Measurements from ENCODE around the gene PAQR9.

Gene PAQR9

GRCh38 chr3:142946861-142947260 is 16.6 kb downstream of the PAQR9 start:
- no peak overlapping the region for H3K4me3 ChIP-seq (ENCODE audit: low read depth in 1 of 2, low read length in 2 of 2)
- no peaks in the 10 kb centered on the region for H3K36me3 ChIP-seq (ENCODE audit: insufficient read depth, low read length)
- H3K9me3 ChIP-seq (ENCODE audit: low read length), result no peaks in the 10 kb centered on the region
- no peak overlapping the region for H3K9ac ChIP-seq (ENCODE audit: low read length)
- H3K4me1 ChIP-seq (ENCODE audit: insufficient read depth, low read length), result no peaks in the 10 kb centered on the region
- H3K27me3 ChIP-seq (ENCODE audit: control insufficient read depth in 1 of 2, insufficient read depth in 2 of 2, low read length in 2 of 2), result peaks cover 3 to 13% of the 10 kb centered on the region in 2 donors
- no peak overlapping the region for H3K27ac ChIP-seq (ENCODE audit: low read depth, low read length)

DNA sequence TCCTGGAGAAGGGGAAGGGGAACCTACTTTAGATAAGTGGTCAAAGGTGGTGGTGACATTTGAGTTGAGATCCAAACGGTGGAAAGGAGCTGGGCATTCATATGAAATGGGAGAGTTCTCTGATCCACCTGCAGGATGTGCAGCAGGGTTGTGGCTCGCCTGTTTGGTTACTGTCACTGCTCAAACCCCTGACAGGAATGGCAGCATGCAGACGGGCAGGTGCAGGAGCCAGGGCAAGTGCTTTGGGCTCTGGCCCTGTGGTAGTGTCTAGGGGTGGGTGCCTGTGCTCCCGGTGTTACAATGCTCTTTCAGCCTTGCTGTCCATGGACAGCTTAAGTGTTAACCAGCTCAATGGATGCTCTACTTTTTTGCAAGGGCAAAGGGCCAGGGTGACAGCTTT is 18.5 kb downstream of the PAQR9 start:
- H3K27ac ChIP-seq (ENCODE audit: low read depth, low read length), result no peak overlapping the region
- H3K9ac ChIP-seq (ENCODE audit: low read length), result no peak overlapping the region
- H3K4me3 ChIP-seq (ENCODE audit: low read depth in 1 of 2, low read length in 2 of 2), result no peak overlapping the region
- no peaks in the 10 kb centered on the region for H3K4me1 ChIP-seq (ENCODE audit: insufficient read depth, low read length)
- H3K27me3 ChIP-seq (ENCODE audit: control insufficient read depth in 1 of 2, insufficient read depth in 2 of 2, low read length in 2 of 2), result peaks cover 3 to 13% of the 10 kb centered on the region in 2 donors
- no peaks in the 10 kb centered on the region for H3K36me3 ChIP-seq (ENCODE audit: insufficient read depth, low read length)
- H3K9me3 ChIP-seq (ENCODE audit: low read length), result no peaks in the 10 kb centered on the region

DNA sequence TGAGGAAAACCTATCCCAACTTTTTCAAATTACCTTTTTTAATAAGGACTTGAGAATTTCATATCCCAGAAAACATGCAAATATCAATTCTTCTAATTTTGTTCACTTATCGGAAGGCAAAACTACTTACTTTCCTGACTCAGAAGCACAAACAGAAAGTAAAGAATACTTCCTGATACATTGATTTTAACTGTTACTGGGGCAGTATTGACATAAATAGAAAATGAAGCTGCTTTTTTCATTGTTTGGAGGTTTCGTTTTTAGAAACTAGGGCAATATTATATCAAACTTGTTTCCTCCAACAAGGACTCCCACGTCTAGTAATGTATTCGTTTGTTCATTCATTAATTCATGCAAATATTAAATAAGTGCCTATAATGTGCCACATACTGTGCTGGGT is 19.1 kb downstream of the PAQR9 start:
- Histone ChIP-seq H3K36me3 (ENCODE audit: insufficient read depth, low read length) (no peaks in the 10 kb centered on the region), H3K27ac (ENCODE audit: low read depth, low read length) (no peak overlapping the region), H3K4me1 (ENCODE audit: insufficient read depth, low read length) (no peaks in the 10 kb centered on the region), H3K27me3 (ENCODE audit: control insufficient read depth in 1 of 2, insufficient read depth in 2 of 2, low read length in 2 of 2) (peaks cover 3 to 13% of the 10 kb centered on the region in 2 donors), H3K4me3 (ENCODE audit: low read depth in 1 of 2, low read length in 2 of 2) (no peak overlapping the region), H3K9me3 (ENCODE audit: low read length) (no peaks in the 10 kb centered on the region), H3K9ac (ENCODE audit: low read length) (no peak overlapping the region)

- H3K27me3 ChIP-seq (ENCODE audit: control insufficient read depth in 1 of 2, insufficient read depth in 2 of 2, low read length in 2 of 2), result peaks cover 3 to 13% of the 10 kb centered on the region in 2 donors
- H3K4me3 ChIP-seq (ENCODE audit: low read depth in 1 of 2, low read length in 2 of 2), result no peak overlapping the region
- no peaks in the 10 kb centered on the region for H3K36me3 ChIP-seq (ENCODE audit: insufficient read depth, low read length)
- H3K9ac ChIP-seq (ENCODE audit: low read length), result no peak overlapping the region
- H3K4me1 ChIP-seq (ENCODE audit: insufficient read depth, low read length), result no peaks in the 10 kb centered on the region
- no peak overlapping the region for H3K27ac ChIP-seq (ENCODE audit: low read depth, low read length)
- no peaks in the 10 kb centered on the region for H3K9me3 ChIP-seq (ENCODE audit: low read length)
Observed at GRCh38 chr3:142943870-142944269, 19.6 kb downstream of the PAQR9 start.

GRCh38 chr3:142943349-142943748 is 20.1 kb downstream of the PAQR9 start:
- Histone ChIP-seq H3K27me3 (ENCODE audit: control insufficient read depth in 1 of 2, insufficient read depth in 2 of 2, low read length in 2 of 2) (peaks cover 3 to 13% of the 10 kb centered on the region in 2 donors), H3K4me3 (ENCODE audit: low read depth in 1 of 2, low read length in 2 of 2) (no peak overlapping the region), H3K9ac (ENCODE audit: low read length) (no peak overlapping the region), H3K9me3 (ENCODE audit: low read length) (no peaks in the 10 kb centered on the region), H3K36me3 (ENCODE audit: insufficient read depth, low read length) (no peaks in the 10 kb centered on the region), H3K4me1 (ENCODE audit: insufficient read depth, low read length) (no peaks in the 10 kb centered on the region), H3K27ac (ENCODE audit: low read depth, low read length) (no peak overlapping the region)

GRCh38 chr3:142941373-142942123 is 21.9 kb downstream of the PAQR9 start:
- H3K9ac ChIP-seq (ENCODE audit: low read length), result no peak overlapping the region
- H3K4me1 ChIP-seq (ENCODE audit: insufficient read depth, low read length), result no peaks in the 10 kb centered on the region
- H3K27ac ChIP-seq (ENCODE audit: low read depth, low read length), result no peak overlapping the region
- H3K4me3 ChIP-seq (ENCODE audit: low read depth in 1 of 2, low read length in 2 of 2), result no peak overlapping the region
- no peaks in the 10 kb centered on the region for H3K36me3 ChIP-seq (ENCODE audit: insufficient read depth, low read length)
- H3K9me3 ChIP-seq (ENCODE audit: low read length), result no peaks in the 10 kb centered on the region
- H3K27me3 ChIP-seq (ENCODE audit: control insufficient read depth in 1 of 2, insufficient read depth in 2 of 2, low read length in 2 of 2), result peaks cover 0 to 3% of the 10 kb centered on the region in 2 donors

DNA sequence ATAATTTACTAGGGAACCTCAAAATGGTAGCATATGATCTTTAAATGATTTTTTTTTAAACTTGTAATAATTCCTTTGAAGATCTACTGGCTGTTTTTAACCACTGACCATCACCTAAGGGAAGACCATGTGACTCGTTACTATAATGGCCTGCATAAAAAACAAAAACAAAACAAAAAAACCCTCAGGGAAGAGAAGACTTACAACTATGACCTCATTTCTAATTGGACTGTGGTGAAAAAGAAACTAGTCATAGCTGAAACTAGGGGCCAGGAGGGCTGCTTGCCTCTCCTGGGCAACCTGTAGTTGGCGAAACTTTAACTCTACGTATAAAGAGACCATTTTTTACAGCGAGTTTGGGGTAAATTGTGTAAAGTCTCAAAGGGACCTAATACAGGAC is 23.0 kb downstream of the PAQR9 start:
- no peak overlapping the region for H3K4me3 ChIP-seq (ENCODE audit: low read depth in 1 of 2, low read length in 2 of 2)
- no peaks in the 10 kb centered on the region for H3K36me3 ChIP-seq (ENCODE audit: insufficient read depth, low read length)
- H3K27ac ChIP-seq (ENCODE audit: low read depth, low read length), result no peak overlapping the region
- no peak overlapping the region for H3K9ac ChIP-seq (ENCODE audit: low read length)
- H3K27me3 ChIP-seq (ENCODE audit: control insufficient read depth in 1 of 2, insufficient read depth in 2 of 2, low read length in 2 of 2), result no peaks in the 10 kb centered on the region
- H3K4me1 ChIP-seq (ENCODE audit: insufficient read depth, low read length), result no peaks in the 10 kb centered on the region
- no peaks in the 10 kb centered on the region for H3K9me3 ChIP-seq (ENCODE audit: low read length)

DNA sequence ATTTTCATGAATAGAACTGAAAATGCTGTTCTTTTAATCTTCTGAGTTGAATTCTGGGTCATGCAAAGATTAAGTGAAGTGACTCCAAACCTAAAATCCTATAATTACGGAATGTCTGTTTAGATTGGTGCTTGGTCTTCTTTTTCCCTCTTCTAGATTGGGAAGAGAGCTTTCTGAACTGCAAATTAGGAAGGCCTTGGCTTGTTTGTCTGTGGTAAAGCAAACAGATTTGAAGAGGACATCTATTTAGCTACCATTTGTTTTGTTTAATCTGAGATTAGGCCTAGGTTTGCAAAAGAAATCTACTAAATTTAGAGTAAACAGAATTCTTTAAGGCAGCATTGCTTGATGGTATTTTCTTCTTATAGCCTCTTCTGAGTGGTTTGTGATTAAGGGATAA is 23.5 kb downstream of the PAQR9 start:
- Histone ChIP-seq H3K27ac (ENCODE audit: low read depth, low read length) (no peak overlapping the region), H3K4me1 (ENCODE audit: insufficient read depth, low read length) (no peaks in the 10 kb centered on the region), H3K27me3 (ENCODE audit: control insufficient read depth in 1 of 2, insufficient read depth in 2 of 2, low read length in 2 of 2) (no peaks in the 10 kb centered on the region), H3K9ac (ENCODE audit: low read length) (no peak overlapping the region), H3K36me3 (ENCODE audit: insufficient read depth, low read length) (no peaks in the 10 kb centered on the region), H3K9me3 (ENCODE audit: low read length) (no peaks in the 10 kb centered on the region), H3K4me3 (ENCODE audit: low read depth in 1 of 2, low read length in 2 of 2) (no peak overlapping the region)

GRCh38 chr3:142935963-142936362 is 27.5 kb downstream of the PAQR9 start:
- no peaks in the 10 kb centered on the region for H3K4me1 ChIP-seq (ENCODE audit: insufficient read depth, low read length)
- H3K27ac ChIP-seq (ENCODE audit: low read depth, low read length), result no peak overlapping the region
- no peaks in the 10 kb centered on the region for H3K9me3 ChIP-seq (ENCODE audit: low read length)
- no peaks in the 10 kb centered on the region for H3K27me3 ChIP-seq (ENCODE audit: control insufficient read depth in 1 of 2, insufficient read depth in 2 of 2, low read length in 2 of 2)
- no peaks in the 10 kb centered on the region for H3K36me3 ChIP-seq (ENCODE audit: insufficient read depth, low read length)
- H3K9ac ChIP-seq (ENCODE audit: low read length), result no peak overlapping the region
- H3K4me3 ChIP-seq (ENCODE audit: low read depth in 1 of 2, low read length in 2 of 2), result no peak overlapping the region

DNA sequence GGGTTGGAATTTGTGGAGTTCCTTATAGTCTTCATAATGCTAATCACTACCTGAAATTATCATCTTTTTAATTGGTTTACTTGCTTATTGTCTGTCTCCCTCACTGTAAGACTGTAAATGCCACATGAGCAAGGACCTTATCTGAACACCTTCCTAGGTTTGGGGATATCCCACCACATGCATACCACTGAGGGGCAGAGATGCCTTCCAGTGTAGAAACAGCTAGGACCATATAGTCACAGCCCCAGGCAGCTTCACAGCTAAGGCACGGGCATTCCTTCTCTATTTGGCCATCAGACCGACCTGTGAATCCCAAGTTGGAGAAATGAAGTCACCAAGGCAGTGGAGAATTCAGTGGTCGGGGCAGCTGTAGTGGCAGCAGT is 28.6 kb downstream of the PAQR9 start:
- Histone ChIP-seq H3K9me3 (ENCODE audit: low read length) (no peaks in the 10 kb centered on the region), H3K36me3 (ENCODE audit: insufficient read depth, low read length) (no peaks in the 10 kb centered on the region), H3K27ac (ENCODE audit: low read depth, low read length) (no peak overlapping the region), H3K4me3 (ENCODE audit: low read depth in 1 of 2, low read length in 2 of 2) (no peak overlapping the region), H3K4me1 (ENCODE audit: insufficient read depth, low read length) (no peaks in the 10 kb centered on the region), H3K27me3 (ENCODE audit: control insufficient read depth in 1 of 2, insufficient read depth in 2 of 2, low read length in 2 of 2) (no peaks in the 10 kb centered on the region), H3K9ac (ENCODE audit: low read length) (no peak overlapping the region)

GRCh38 chr3:142934128-142934886 is 29.2 kb downstream of the PAQR9 start:
- Histone ChIP-seq H3K27me3 (ENCODE audit: control insufficient read depth in 1 of 2, insufficient read depth in 2 of 2, low read length in 2 of 2) (no peaks in the 10 kb centered on the region), H3K9me3 (ENCODE audit: low read length) (no peaks in the 10 kb centered on the region), H3K27ac (ENCODE audit: low read depth, low read length) (no peak overlapping the region), H3K4me3 (ENCODE audit: low read depth in 1 of 2, low read length in 2 of 2) (no peak overlapping the region), H3K4me1 (ENCODE audit: insufficient read depth, low read length) (no peaks in the 10 kb centered on the region), H3K36me3 (ENCODE audit: insufficient read depth, low read length) (no peaks in the 10 kb centered on the region), H3K9ac (ENCODE audit: low read length) (no peak overlapping the region)

DNA sequence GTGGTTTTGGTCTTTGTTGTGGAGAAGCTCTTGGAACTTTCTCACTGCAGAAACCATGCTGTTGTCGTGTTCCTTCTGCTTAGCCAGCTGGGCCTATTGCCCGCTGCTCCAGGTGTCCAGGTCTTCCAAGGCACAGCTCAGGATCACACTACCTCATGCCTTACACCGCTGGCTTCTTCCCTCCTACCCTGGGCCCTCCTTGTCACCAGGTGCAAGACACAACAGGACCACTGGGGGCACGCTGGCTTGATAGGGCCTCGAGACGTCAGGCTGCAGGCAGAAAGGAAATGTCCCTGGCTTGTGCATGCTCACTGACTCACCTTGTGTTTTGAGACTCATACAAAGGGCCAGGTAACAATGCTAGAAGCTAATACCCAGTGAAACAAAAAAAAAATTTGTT is 32.3 kb downstream of the PAQR9 start:
- Histone ChIP-seq H3K27ac (ENCODE audit: low read depth, low read length) (no peak overlapping the region), H3K4me3 (ENCODE audit: low read depth in 1 of 2, low read length in 2 of 2) (no peak overlapping the region), H3K27me3 (ENCODE audit: control insufficient read depth in 1 of 2, insufficient read depth in 2 of 2, low read length in 2 of 2) (no peaks in the 10 kb centered on the region)

More for the DNA sequence above, 32.3 kb downstream of the PAQR9 start:
- Histone ChIP-seq H3K9ac (ENCODE audit: low read length) (no peak overlapping the region), H3K9me3 (ENCODE audit: low read length) (no peaks in the 10 kb centered on the region), H3K4me1 (ENCODE audit: insufficient read depth, low read length) (no peaks in the 10 kb centered on the region), H3K36me3 (ENCODE audit: insufficient read depth, low read length) (no peaks in the 10 kb centered on the region)

Measured in muscle layer of colon (tissue), 2 donors.